ENCODE results near the gene ZNF697.
"Not testable (repeated sequence)": the region's sequence is repeated elsewhere in the genome, so short reads cannot be mapped to it uniquely, and the experiment has no call there.

Gene ZNF697

GRCh38 chr1:119602789-119603188, 45.3 kb downstream of the ZNF697 start:
- not testable (repeated sequence) for DNase-seq (ENCODE audit: low spot score)

- DNase-seq (ENCODE audit: low spot score), result no peak
Observed at GRCh38 chr1:119602169-119602568, 45.9 kb downstream of the ZNF697 start.

- DNase-seq (ENCODE audit: low spot score), result no peak
Observed at GRCh38 chr1:119600976-119601375, 47.1 kb downstream of the ZNF697 start.

GRCh38 chr1:119600561-119600960, 47.5 kb downstream of the ZNF697 start:
- no peak for DNase-seq (ENCODE audit: low spot score)

- DNase-seq (ENCODE audit: low spot score), result peak; percentile 82
Observed at GRCh38 chr1:119595606-119596005, 52.5 kb downstream of the ZNF697 start.

- no peak for DNase-seq (ENCODE audit: low spot score)
Observed at GRCh38 chr1:119595168-119595567, 52.9 kb downstream of the ZNF697 start.

GRCh38 chr1:119594376-119594775, 53.7 kb downstream of the ZNF697 start:
- no peak for DNase-seq (ENCODE audit: low spot score)

- no peak for DNase-seq (ENCODE audit: low spot score)
Observed at GRCh38 chr1:119593805-119594204, 54.3 kb downstream of the ZNF697 start.

- no peak for DNase-seq (ENCODE audit: low spot score)
Observed at GRCh38 chr1:119590393-119590792, 57.7 kb downstream of the ZNF697 start.

GRCh38 chr1:119588621-119589020, 59.4 kb downstream of the ZNF697 start:
- no peak for DNase-seq (ENCODE audit: low spot score)

- DNase-seq (ENCODE audit: low spot score), result no peak
Observed at GRCh38 chr1:119587341-119587740, 60.7 kb downstream of the ZNF697 start.

GRCh38 chr1:119585801-119586200, 62.3 kb downstream of the ZNF697 start:
- DNase-seq (ENCODE audit: low spot score), result peak; percentile 19

GRCh38 chr1:119582801-119583200, 65.3 kb downstream of the ZNF697 start:
- DNase-seq (ENCODE audit: low spot score), result peak; percentile 82

GRCh38 chr1:119581076-119581475, 67.0 kb downstream of the ZNF697 start:
- not testable (repeated sequence) for DNase-seq (ENCODE audit: low spot score)

- no peak for DNase-seq (ENCODE audit: low spot score)
Observed at GRCh38 chr1:119573886-119574285, 74.2 kb downstream of the ZNF697 start.

- not testable (repeated sequence) for DNase-seq (ENCODE audit: low spot score)
Observed at GRCh38 chr1:119569930-119570622, 78.0 kb downstream of the ZNF697 start.

Data from pons (tissue), 1 donor.